ENCODE data around the gene RPLP2. TPM values are rescaled to one million over a fixed set of nuclear protein-coding genes. Genes with fewer than 3 reads are reported as not detected.

The RPLP2 gene
- total and polyA plus RNA-seq, 2 experiments from 2014 or later = 263 to 726 TPM

DNA sequence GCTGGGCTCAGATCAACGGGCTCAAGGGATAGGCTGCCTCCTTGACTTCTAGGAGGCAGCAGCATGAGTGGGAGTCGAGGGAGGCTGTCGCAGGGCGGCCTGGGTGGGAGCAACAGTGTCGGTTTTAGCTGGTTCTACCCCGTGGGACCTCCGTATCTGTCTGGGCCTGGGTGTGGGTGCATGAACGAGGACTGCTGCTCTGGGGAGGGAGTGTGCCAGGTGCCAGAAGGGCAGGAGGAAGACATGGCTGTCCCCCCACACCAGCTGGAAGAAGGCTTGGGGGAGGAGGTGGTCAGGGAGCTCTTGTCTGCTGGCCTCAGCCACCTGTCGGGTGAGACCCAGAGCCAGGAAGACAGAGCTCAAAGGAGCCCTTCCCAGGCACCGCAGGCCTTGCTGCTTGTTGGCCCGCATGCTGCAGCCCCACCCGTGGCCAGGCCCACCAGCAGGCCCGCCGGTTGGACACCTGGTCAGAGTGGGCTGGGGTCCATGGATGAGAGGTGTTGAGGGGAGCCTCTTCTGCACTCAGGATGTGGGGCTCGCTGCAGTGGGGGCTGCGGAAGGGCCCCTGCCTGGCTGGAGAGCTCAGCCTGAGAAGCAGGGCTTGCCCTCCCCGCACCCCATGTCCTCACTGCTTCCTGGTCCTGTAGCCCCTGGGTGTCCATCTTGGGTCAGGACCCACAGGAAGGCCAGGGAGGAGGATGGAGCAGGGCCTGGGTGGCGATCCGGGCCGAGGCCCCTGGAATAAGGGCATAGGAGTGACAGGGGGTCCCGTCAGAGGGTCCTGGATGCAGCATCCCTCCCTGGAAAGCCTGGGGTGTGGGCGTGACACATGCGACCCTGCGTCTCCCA, 23.3 kb upstream of the RPLP2 start:
- H3K4me1 ChIP-seq (ENCODE audit: insufficient read depth) = peaks cover 12% of the 10 kb centered on the region
- no peak for TF ChIP-seq EZH2 (IDR thresholded peaks at IDR 0.05; ENCODE audit: insufficient read depth, poor library complexity, severe bottlenecking)
- no peak for TF ChIP-seq EZH2phosphoT487 (IDR thresholded peaks at IDR 0.05; ENCODE audit: insufficient read depth, low read depth)

DNA sequence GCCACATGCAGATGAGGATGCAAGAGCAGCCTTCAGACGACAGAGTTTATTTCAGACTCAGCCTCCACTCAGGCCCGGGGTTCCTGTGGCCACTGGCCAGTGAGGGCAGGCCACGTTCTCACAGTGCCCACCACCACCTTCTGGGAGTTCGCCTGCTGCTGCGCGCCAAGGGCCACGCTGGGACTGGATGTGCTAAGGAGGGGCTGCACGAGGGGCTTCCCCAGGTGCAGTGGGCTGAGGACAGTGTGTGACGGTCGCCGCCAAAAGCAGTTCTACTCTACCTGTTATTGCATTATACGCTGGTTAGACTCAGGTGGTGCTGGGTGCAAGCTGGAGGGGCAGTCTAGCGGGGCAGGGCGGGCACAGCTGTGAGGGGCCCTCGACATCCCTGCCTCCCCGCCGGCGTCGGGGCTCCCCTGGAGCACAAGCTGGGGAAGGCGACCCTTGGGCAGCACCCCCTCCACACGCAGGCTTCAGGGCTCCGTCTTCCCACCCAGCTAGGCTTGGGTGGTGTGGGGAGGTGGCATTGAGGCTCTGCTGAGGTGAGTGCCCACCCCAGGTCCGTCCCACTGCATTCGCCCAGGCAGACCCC, 22.6 kb upstream of the RPLP2 start:
- H4K20me1 ChIP-seq (ENCODE audit: insufficient read depth) = no peaks in the 10 kb centered on the region
- no peak overlapping the region for H3K9ac ChIP-seq
- no peak overlapping the region for H2AFZ ChIP-seq
- H3K79me2 ChIP-seq (ENCODE audit: insufficient read depth) = no peaks in the 10 kb centered on the region
- H3F3A ChIP-seq (ENCODE audit: insufficient read depth) = peaks cover 29% of the 10 kb centered on the region; the same call in 1 of the 2 replicates
- H3K4me1 ChIP-seq (ENCODE audit: insufficient read depth) = peaks cover 12% of the 10 kb centered on the region
- in situ Hi-C loops (cut with MboI) = no loop called here
- H3K4me3 ChIP-seq = no peak overlapping the region
- peaks cover 3% of the 10 kb centered on the region; the same call in 1 of the 2 replicates for H3K36me3 ChIP-seq (ENCODE audit: low read depth)
- DNase-seq = no peak
- H3K9me3 ChIP-seq (ENCODE audit: low read depth) = no peaks in the 10 kb centered on the region
- H3K27me3 ChIP-seq (replicated peaks; ENCODE audit: insufficient read depth) = no peaks in the 10 kb centered on the region
- WGBS, 2 experiments (ENCODE audit: low coverage in 1 of 2, low lambda C conversion rate in 2 of 2, missing lambda C conversion rate in 2 of 2) = 80 to 82% methylated on average over 24 of the region's 24 CpGs
- TF ChIP-seq EZH2 (IDR thresholded peaks at IDR 0.05; ENCODE audit: insufficient read depth, poor library complexity, severe bottlenecking) (no peak), EZH2phosphoT487 (IDR thresholded peaks at IDR 0.05; ENCODE audit: insufficient read depth, low read depth) (no peak)
- no peak overlapping the region for H3K4me2 ChIP-seq (ENCODE audit: unreplicated experiment)
- no peaks in the 10 kb centered on the region for H3K9me2 ChIP-seq (ENCODE audit: insufficient read depth)
- no peak overlapping the region for H3K27ac ChIP-seq

More for the DNA sequence above, 23.3 kb upstream of the RPLP2 start:
- H3K4me2 ChIP-seq (ENCODE audit: unreplicated experiment) = no peak overlapping the region
- no peak overlapping the region for H3K27ac ChIP-seq
- H3K9ac ChIP-seq = no peak overlapping the region
- no peaks in the 10 kb centered on the region for H3K9me2 ChIP-seq (ENCODE audit: insufficient read depth)
- DNase-seq = no peak
- peaks cover 3% of the 10 kb centered on the region; the same call in 1 of the 2 replicates for H3K36me3 ChIP-seq (ENCODE audit: low read depth)
- no peaks in the 10 kb centered on the region for H3K27me3 ChIP-seq (replicated peaks; ENCODE audit: insufficient read depth)
- no peaks in the 10 kb centered on the region for H3K9me3 ChIP-seq (ENCODE audit: low read depth)
- 81 to 85% methylated on average over 20 to 23 of the region's 24 CpGs for WGBS, 2 experiments (ENCODE audit: low coverage in 1 of 2, low lambda C conversion rate in 2 of 2, missing lambda C conversion rate in 2 of 2)
- H2AFZ ChIP-seq = no peak overlapping the region
- H4K20me1 ChIP-seq (ENCODE audit: insufficient read depth) = no peaks in the 10 kb centered on the region
- in situ Hi-C loops (cut with MboI) = no loop called here
- H3F3A ChIP-seq (ENCODE audit: insufficient read depth) = peaks cover 30% of the 10 kb centered on the region; the same call in 1 of the 2 replicates
- no peaks in the 10 kb centered on the region for H3K79me2 ChIP-seq (ENCODE audit: insufficient read depth)
- H3K4me3 ChIP-seq = no peak overlapping the region

DNA sequence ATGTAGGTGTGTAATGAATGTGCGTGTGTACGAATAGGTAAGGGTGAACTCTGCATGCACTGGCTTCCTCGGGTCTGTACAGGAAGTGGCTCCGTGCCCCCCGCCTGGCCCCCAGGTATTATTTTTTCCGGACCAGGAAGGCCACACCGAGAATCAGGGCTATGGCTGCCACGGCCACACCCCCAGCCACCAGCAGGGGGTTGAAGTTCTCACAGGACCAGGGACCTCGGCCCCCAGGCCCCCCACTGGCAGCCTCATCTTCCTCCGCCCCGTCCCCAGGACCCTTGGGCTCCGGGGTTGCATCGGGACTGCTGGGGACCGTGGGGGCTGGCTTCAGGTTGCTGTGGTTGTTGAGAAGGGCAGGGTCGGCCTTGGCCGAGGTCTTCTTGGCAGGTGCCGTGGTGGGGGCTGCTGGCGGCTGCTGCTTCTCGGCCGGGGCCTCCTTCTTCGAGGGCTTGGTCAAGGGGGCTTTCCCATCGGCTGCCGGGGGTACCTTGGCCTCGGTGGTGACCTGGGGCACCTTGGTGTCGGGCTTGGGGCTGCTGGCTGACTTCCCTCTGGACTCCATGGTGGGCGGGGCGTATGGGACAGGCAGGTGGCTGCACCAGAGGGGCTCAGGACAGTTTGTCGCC, 21.6 kb upstream of the RPLP2 start:
- DNase-seq = no peak
- Histone ChIP-seq H3K9me2 (ENCODE audit: insufficient read depth) (no peaks in the 10 kb centered on the region), H3K79me2 (ENCODE audit: insufficient read depth) (no peaks in the 10 kb centered on the region), H4K20me1 (ENCODE audit: insufficient read depth) (no peaks in the 10 kb centered on the region), H3K27ac (no peak overlapping the region), H3K27me3 (replicated peaks; ENCODE audit: insufficient read depth) (no peaks in the 10 kb centered on the region), H2AFZ (no peak overlapping the region), H3K9ac (no peak overlapping the region), H3K4me1 (ENCODE audit: insufficient read depth) (peaks cover 9% of the 10 kb centered on the region), H3K4me3 (no peak overlapping the region), H3K4me2 (ENCODE audit: unreplicated experiment) (no peak overlapping the region), H3K9me3 (ENCODE audit: low read depth) (no peaks in the 10 kb centered on the region), H3K36me3 (ENCODE audit: low read depth) (peaks cover 3% of the 10 kb centered on the region; the same call in 1 of the 2 replicates), H3F3A (ENCODE audit: insufficient read depth) (peaks cover 21% of the 10 kb centered on the region; the same call in 1 of the 2 replicates)
- 61 to 71% methylated on average over 13 to 28 of the region's 28 CpGs for WGBS, 2 experiments (ENCODE audit: low coverage in 1 of 2, low lambda C conversion rate in 2 of 2, missing lambda C conversion rate in 2 of 2)
- in situ Hi-C loops (cut with MboI) = no loop called here
- no peak for TF ChIP-seq EZH2phosphoT487 (IDR thresholded peaks at IDR 0.05; ENCODE audit: insufficient read depth, low read depth)
- TF ChIP-seq EZH2 (IDR thresholded peaks at IDR 0.05; ENCODE audit: insufficient read depth, poor library complexity, severe bottlenecking) = no peak

All from GM23248 (cell line).